A549 (cell line): Measurements from ENCODE around the gene EPB41L2. TPM values are rescaled to one million over a fixed set of nuclear protein-coding genes. Genes with fewer than 3 reads are reported as not detected.

ENCODE experiments used
- ATAC-seq, 2 experiments: fragments of 200-7000 bp in 1 of 2; fragments of >200 bp in 1 of 2; cut with Nextera tagmentation in 1 of 2; cut with Tn5 transposase in 1 of 2; 3 replicates each; pipeline versions ENCODE4 v1.8.0 to v1.9.1; 2018 to 2020; ENCODE audit warnings: mild to moderate bottlenecking in 1 of 2, moderate library complexity in 1 of 2
- CTCF ChIA-PET: fragments of 300-600 bp; sonication (Branson Sonifier 250); formaldehyde crosslinking; extraction: SDS; loops from one replicate; lab custom pipeline; 2021; ENCODE audit warnings: antibody characterized with exemption, inconsistent platforms; lab: Yijun Ruan, JAX
- POLR2A ChIA-PET: fragments of 350-600 bp; formaldehyde crosslinking; extraction: SDS; loops from one replicate; lab custom pipeline; 2021; ENCODE audit warnings: antibody characterized with exemption, inconsistent platforms; lab: Yijun Ruan, JAX
- DNase-seq, 2 experiments: peaks; one replicate each; pipeline versions ENCODE4 v3.0.0 to v3.0.0-alpha.2; 2011 to 2016; ENCODE audit warnings: low read depth in 1 of 2, low spot score in 1 of 2
- FAIRE-seq: peaks from 2 replicates; lab custom pipeline; 2011; peaks lifted over from hg19 to GRCh38; lab: Jason Lieb, UNC
- H3K27ac ChIP-seq, 2 experiments: fragments of >200 bp; sonication (Bioruptor Twin); formaldehyde crosslinking; 3 replicates each; pipeline ENCODE4 v1.5.1; 2016 to 2017
- H3K4me1 ChIP-seq: fragments of >200 bp; sonication (Bioruptor Twin); formaldehyde crosslinking; 3 replicates; pipeline ENCODE4 v1.6.1; 2016
- H3K4me2 ChIP-seq: fragments of >200 bp; sonication (Bioruptor Twin); formaldehyde crosslinking; 3 replicates; pipeline ENCODE4 v1.6.1; 2016
- H3K4me3 ChIP-seq: fragments of >200 bp; sonication (Bioruptor Twin); formaldehyde crosslinking; 3 replicates; pipeline ENCODE4 v1.5.1; 2016
- H3K9me3 ChIP-seq: fragments of >200 bp; sonication (Bioruptor Twin); formaldehyde crosslinking; 3 replicates; pipeline ENCODE4 v1.6.1; 2016
- CBX2 ChIP-seq: fragments of 200-600 bp; sonication (generic); IDR thresholded peaks from 2 replicates; pipeline ENCODE4 v1.6.1; 2016; ENCODE audit warnings: low read depth, mild to moderate bottlenecking, borderline replicate concordance
- CBX8 ChIP-seq: fragments of 200-600 bp; sonication (generic); IDR thresholded peaks from 2 replicates; pipeline ENCODE4 v1.6.1; 2016
- FOSB ChIP-seq: fragments of 250-450 bp; sonication (Bioruptor Pico); IDR thresholded peaks from 2 replicates; pipeline ENCODE4 v1.5.0; 2020; ENCODE audit warnings: mild to moderate bottlenecking, moderate library complexity
- GATA3 ChIP-seq: IDR thresholded peaks from 2 replicates; pipeline ENCODE4 v1.6.1; 2012; ENCODE audit warnings: borderline replicate concordance
- HDAC2 ChIP-seq: fragments of 200-600 bp; sonication (generic); IDR thresholded peaks from 2 replicates; pipeline ENCODE4 v1.6.1; 2016
- HMGXB4 ChIP-seq: fragments of 250-450 bp; sonication (Bioruptor Pico); IDR thresholded peaks from 2 replicates; pipeline ENCODE4 v1.5.0; 2021; ENCODE audit warnings: mild to moderate bottlenecking, moderate library complexity, borderline replicate concordance
- HOXA7 ChIP-seq: fragments of 250-450 bp; sonication (Bioruptor Pico); IDR thresholded peaks from 2 replicates; pipeline ENCODE4 v1.5.0; 2020; ENCODE audit warnings: mild to moderate bottlenecking, moderate library complexity
- HOXB5 ChIP-seq: fragments of 250-450 bp; sonication (Bioruptor Pico); IDR thresholded peaks from 2 replicates; pipeline ENCODE4 v1.5.0; 2020; ENCODE audit warnings: mild to moderate bottlenecking, moderate library complexity
- JUN ChIP-seq, 2 experiments: fragments of >200 bp; sonication (Bioruptor Twin); formaldehyde crosslinking; IDR thresholded peaks; 2 replicates in 1 of 2; 3 replicates in 1 of 2; pipeline ENCODE4 v1.6.1; 2016 to 2017
- JUNB ChIP-seq: fragments of >200 bp; sonication (Bioruptor Twin); formaldehyde crosslinking; IDR thresholded peaks from 2 replicates; pipeline ENCODE4 v1.6.1; 2016
- KDM1A ChIP-seq: fragments of 200-600 bp; sonication (generic); IDR thresholded peaks from 2 replicates; pipeline ENCODE4 v1.6.1; 2016; ENCODE audit warnings: low read depth, mild to moderate bottlenecking
- MAFK ChIP-seq: fragments of 450-650 bp; IDR thresholded peaks from 2 replicates; pipeline ENCODE4 v1.6.1; 2014; ENCODE audit not compliant: partially characterized antibody
- MAZ ChIP-seq: fragments of 150-350 bp; IDR thresholded peaks from 2 replicates; pipeline ENCODE4 v1.6.1; 2014; ENCODE audit warnings: antibody characterized with exemption, low read depth, low read length, borderline replicate concordance
- MYC ChIP-seq: IDR thresholded peaks from 2 replicates; pipeline ENCODE4 v1.6.1; 2012; ENCODE audit warnings: mild to moderate bottlenecking, inconsistent platforms, low read length, improper control_type of control experiment, borderline replicate concordance
- NR3C1 ChIP-seq: fragments of >200 bp; sonication (Bioruptor Twin); formaldehyde crosslinking; IDR thresholded peaks from 3 replicates; pipeline ENCODE4 v1.6.1; 2017
- PHF8 ChIP-seq: fragments of 200-600 bp; sonication (generic); IDR thresholded peaks from 2 replicates; pipeline ENCODE4 v1.6.1; 2016; ENCODE audit warnings: low read depth, mild to moderate bottlenecking, antibody characterized with exemption, moderate library complexity, borderline replicate concordance
- POLR2AphosphoS2 ChIP-seq: conservative IDR thresholded peaks from 2 replicates; pipeline ENCODE4 v1.6.1; 2012; ENCODE audit warnings: low read length, improper control_type of control experiment, inconsistent platforms
- RCOR1 ChIP-seq: fragments of 150-350 bp; IDR thresholded peaks from 2 replicates; pipeline ENCODE4 v1.6.1; 2014; ENCODE audit warnings: antibody characterized with exemption, low read length, low read depth
- ZC3H11A ChIP-seq: fragments of 450-650 bp; IDR thresholded peaks from 2 replicates; pipeline ENCODE4 v1.6.1; 2014; ENCODE audit warnings: antibody characterized with exemption, mild to moderate bottlenecking
- ZNF302 ChIP-seq: fragments of 250-450 bp; sonication (Bioruptor Pico); IDR thresholded peaks from 2 replicates; pipeline ENCODE4 v1.9.0; 2021; ENCODE audit warnings: inconsistent platforms, mild to moderate bottlenecking, moderate library complexity
- WGBS: methylation state at CpG from one replicate; pipeline ENCODE4 v1.1.6; 2017; ENCODE audit errors: missing lambda C conversion rate; 5-methylcytosine and 5-hydroxymethylcytosine counted together
- polyA plus RNA-seq, 4 experiments: library from polyadenylated mRNA; depleted of rRNA in 3 of 4; stranded (reverse); fragments of >200 nt; fragmentation: RNase III in 1 of 4; extraction: RNeasy Plus Mini Kit Qiagen cat#74134 plus additional on column Dnase treatment in 1 of 4; gene quantifications; 2 replicates in 3 of 4; 3 replicates in 1 of 4; pipeline ENCODE4 v1.2.3, GENCODE V29; 2011 to 2017
- TF ChIP-seq, protein P1 (sequence below): IDR thresholded peaks from 2 replicates; pipeline ENCODE4 v1.6.1; 2012
- TF ChIP-seq, protein P2 (sequence below): fragments of 150-350 bp; IDR thresholded peaks from 2 replicates; pipeline ENCODE4 v1.6.1; 2014; ENCODE audit warnings: low read depth, mild to moderate bottlenecking, low read length
- TF ChIP-seq, protein P3 (sequence below): IDR thresholded peaks from 2 replicates; pipeline ENCODE4 v1.6.1; 2012; ENCODE audit warnings: low read depth, borderline replicate concordance
- TF ChIP-seq, protein P4 (sequence below): fragments of >200 bp; sonication (Bioruptor Twin); formaldehyde crosslinking; IDR thresholded peaks from 3 replicates; pipeline ENCODE4 v1.5.1; 2016
- TF ChIP-seq, protein P5 (sequence below): fragments of 450-650 bp; IDR thresholded peaks from 2 replicates; pipeline ENCODE4 v1.6.1; 2014; ENCODE audit warnings: antibody characterized with exemption
- TF ChIP-seq, protein P6 (sequence below): IDR thresholded peaks from 2 replicates; pipeline ENCODE4 v1.6.1; 2012

EPB41L2 gene
- polyA plus RNA-seq, 2 of the 4 experiments (the other 2 are of a cell fraction), result 42.9 to 50.3 TPM

- Histone ChIP-seq H3K27ac (peak overlapping the region; percentile 89 to 99), H3K4me1 (peaks cover 27% of the 10 kb centered on the region)
- POLR2A ChIA-PET, result interaction anchor here (0.7 kb wide), 1 partner anchor 83 kb away, joined by 6 read pairs; no protein-coding TSS in a partner anchor
- ATAC-seq, result peak; percentile 25 to 33
- WGBS, result 0% methylated on average over 9 of the region's 84 CpGs
- no peak for TF ChIP-seq CBX8
- TF ChIP-seq HOXB5 (CRISPR knock-in tag), result no peak
- no peak for TF ChIP-seq MYC
- TF ChIP-seq, protein P1, sequence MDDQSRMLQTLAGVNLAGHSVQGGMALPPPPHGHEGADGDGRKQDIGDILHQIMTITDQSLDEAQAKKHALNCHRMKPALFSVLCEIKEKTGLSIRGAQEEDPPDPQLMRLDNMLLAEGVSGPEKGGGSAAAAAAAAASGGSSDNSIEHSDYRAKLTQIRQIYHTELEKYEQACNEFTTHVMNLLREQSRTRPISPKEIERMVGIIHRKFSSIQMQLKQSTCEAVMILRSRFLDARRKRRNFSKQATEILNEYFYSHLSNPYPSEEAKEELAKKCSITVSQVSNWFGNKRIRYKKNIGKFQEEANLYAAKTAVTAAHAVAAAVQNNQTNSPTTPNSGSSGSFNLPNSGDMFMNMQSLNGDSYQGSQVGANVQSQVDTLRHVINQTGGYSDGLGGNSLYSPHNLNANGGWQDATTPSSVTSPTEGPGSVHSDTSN, result no peak
- no peak for TF ChIP-seq NR3C1
- no peak for TF ChIP-seq POLR2AphosphoS2
- no peak for TF ChIP-seq HMGXB4
- TF ChIP-seq, protein P2, sequence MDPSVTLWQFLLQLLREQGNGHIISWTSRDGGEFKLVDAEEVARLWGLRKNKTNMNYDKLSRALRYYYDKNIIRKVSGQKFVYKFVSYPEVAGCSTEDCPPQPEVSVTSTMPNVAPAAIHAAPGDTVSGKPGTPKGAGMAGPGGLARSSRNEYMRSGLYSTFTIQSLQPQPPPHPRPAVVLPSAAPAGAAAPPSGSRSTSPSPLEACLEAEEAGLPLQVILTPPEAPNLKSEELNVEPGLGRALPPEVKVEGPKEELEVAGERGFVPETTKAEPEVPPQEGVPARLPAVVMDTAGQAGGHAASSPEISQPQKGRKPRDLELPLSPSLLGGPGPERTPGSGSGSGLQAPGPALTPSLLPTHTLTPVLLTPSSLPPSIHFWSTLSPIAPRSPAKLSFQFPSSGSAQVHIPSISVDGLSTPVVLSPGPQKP, result no peak
- TF ChIP-seq JUNB, result no peak
- no peak for TF ChIP-seq ZNF302 (CRISPR knock-in tag)
- TF ChIP-seq, protein P3, sequence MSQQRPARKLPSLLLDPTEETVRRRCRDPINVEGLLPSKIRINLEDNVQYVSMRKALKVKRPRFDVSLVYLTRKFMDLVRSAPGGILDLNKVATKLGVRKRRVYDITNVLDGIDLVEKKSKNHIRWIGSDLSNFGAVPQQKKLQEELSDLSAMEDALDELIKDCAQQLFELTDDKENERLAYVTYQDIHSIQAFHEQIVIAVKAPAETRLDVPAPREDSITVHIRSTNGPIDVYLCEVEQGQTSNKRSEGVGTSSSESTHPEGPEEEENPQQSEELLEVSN, result no peak
- TF ChIP-seq JUN (IDR thresholded peaks at IDR 0.05), result no peak
- no peak for TF ChIP-seq HDAC2
- TF ChIP-seq, protein P4, sequence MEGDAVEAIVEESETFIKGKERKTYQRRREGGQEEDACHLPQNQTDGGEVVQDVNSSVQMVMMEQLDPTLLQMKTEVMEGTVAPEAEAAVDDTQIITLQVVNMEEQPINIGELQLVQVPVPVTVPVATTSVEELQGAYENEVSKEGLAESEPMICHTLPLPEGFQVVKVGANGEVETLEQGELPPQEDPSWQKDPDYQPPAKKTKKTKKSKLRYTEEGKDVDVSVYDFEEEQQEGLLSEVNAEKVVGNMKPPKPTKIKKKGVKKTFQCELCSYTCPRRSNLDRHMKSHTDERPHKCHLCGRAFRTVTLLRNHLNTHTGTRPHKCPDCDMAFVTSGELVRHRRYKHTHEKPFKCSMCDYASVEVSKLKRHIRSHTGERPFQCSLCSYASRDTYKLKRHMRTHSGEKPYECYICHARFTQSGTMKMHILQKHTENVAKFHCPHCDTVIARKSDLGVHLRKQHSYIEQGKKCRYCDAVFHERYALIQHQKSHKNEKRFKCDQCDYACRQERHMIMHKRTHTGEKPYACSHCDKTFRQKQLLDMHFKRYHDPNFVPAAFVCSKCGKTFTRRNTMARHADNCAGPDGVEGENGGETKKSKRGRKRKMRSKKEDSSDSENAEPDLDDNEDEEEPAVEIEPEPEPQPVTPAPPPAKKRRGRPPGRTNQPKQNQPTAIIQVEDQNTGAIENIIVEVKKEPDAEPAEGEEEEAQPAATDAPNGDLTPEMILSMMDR, result no peak
- TF ChIP-seq PHF8, result no peak; the same call in 1 of the 2 replicates
- no peak for TF ChIP-seq KDM1A
- TF ChIP-seq ZC3H11A, result no peak
- TF ChIP-seq CBX2, result no peak
- TF ChIP-seq, all 56 proteins: peak for 0
- H3K4me3 ChIP-seq, result peak overlapping the region; percentile 97
- peak overlapping the region; percentile 93 for H3K4me2 ChIP-seq
- no peak for DNase-seq
- CTCF ChIA-PET, result interaction anchor here (1.0 kb wide), 1 partner anchor 9 kb away, joined by 5 read pairs; no protein-coding TSS in a partner anchor
- no peak for FAIRE-seq
- peaks cover 3% of the 10 kb centered on the region; the same call in 1 of the 3 replicates for H3K9me3 ChIP-seq
These were observed 611 bp downstream of the EPB41L2 start for GRCh38 chr6:131062241-131063027.

DNA sequence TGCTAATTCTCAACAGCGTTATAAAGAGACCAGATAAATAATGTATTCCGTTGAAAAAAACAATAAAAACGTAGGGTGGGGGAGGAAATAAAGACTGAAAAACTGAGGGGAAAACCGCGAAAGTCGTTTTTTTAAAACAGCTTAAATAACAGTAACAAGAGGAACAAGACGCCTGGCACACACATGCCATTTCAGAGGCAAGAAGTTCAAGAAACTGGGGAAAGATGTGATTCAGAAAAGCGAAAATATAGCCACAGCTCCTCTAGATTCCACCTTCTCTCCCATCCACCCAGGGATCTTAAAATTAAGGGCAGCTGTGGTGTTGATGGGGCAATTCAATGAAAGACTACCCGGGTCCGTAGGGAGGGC is 1.3 kb downstream of the EPB41L2 start:
- ChIA-PET CTCF (interaction anchor here (1.0 to 1.6 kb wide), 3 partner anchors 10 to 55 kb away, joined by 3 to 5 read pairs (median 4); no protein-coding TSS in a partner anchor), POLR2A (interaction anchor here (0.6 to 0.7 kb wide), 2 partner anchors 40 to 83 kb away, joined by 6 to 9 read pairs; no protein-coding TSS in a partner anchor)
- ATAC-seq (no peak), FAIRE-seq (no peak), DNase-seq (no peak)
- TF ChIP-seq MAFK (no peak), FOSB (CRISPR knock-in tag) (no peak), POLR2AphosphoS2 (no peak), CBX2 (no peak), MAZ (no peak), HOXA7 (CRISPR knock-in tag) (no peak), HDAC2 (no peak), ZC3H11A (no peak), GATA3 (no peak), RCOR1 (no peak)
- TF ChIP-seq, protein P5, sequence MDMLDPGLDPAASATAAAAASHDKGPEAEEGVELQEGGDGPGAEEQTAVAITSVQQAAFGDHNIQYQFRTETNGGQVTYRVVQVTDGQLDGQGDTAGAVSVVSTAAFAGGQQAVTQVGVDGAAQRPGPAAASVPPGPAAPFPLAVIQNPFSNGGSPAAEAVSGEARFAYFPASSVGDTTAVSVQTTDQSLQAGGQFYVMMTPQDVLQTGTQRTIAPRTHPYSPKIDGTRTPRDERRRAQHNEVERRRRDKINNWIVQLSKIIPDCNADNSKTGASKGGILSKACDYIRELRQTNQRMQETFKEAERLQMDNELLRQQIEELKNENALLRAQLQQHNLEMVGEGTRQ, result no peak
- TF ChIP-seq, protein P6, sequence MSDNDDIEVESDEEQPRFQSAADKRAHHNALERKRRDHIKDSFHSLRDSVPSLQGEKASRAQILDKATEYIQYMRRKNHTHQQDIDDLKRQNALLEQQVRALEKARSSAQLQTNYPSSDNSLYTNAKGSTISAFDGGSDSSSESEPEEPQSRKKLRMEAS, result no peak
- Histone ChIP-seq H3K27ac (peak overlapping the region; percentile 89 to 99), H3K4me3 (peak overlapping the region; percentile 97), H3K4me1 (peaks cover 27% of the 10 kb centered on the region), H3K4me2 (peak overlapping the region; percentile 93), H3K9me3 (peaks cover 8% of the 10 kb centered on the region)
- 4% methylated on average over 10 of the region's 10 CpGs for WGBS
